Psoas muscle (tissue), 8 donors: Measurements from ENCODE around the gene DCAF5. TPM values are rescaled to one million over a fixed set of nuclear protein-coding genes. Genes with fewer than 3 reads are reported as not detected.
"Not testable (repeated sequence)": the region's sequence is repeated elsewhere in the genome, so short reads cannot be mapped to it uniquely, and the experiment has no call there.

Experiments
- ATAC-seq, 4 donors: fragments of 200-7000 bp; cut with Tn5 transposase; one replicate each; pipeline ENCODE4 v1.9.1; 2020; ENCODE audit warnings: moderate library complexity in 3 of 4, mild to moderate bottlenecking in 2 of 4
- DNase-seq, 2 donors: peaks; one replicate each; pipeline ENCODE4 v3.0.0-alpha.2; 2020
- H3K27ac ChIP-seq: fragments of 200-600 bp; one replicate; pipeline ENCODE4 v1.8.0; 2022
- H3K27me3 ChIP-seq, 3 donors: fragments of 200-600 bp in 1 of 3; one replicate each; pipeline versions ENCODE4 v1.6.1 to v1.8.0; 2013 to 2022; ENCODE audit warnings: low read length in 2 of 3, mild to moderate bottlenecking in 2 of 3, moderate library complexity in 1 of 3; ENCODE audit not compliant: insufficient read depth in 3 of 3
- H3K36me3 ChIP-seq, 2 donors: fragments of 200-600 bp in 1 of 2; one replicate each; pipeline versions ENCODE4 v1.6.1 to v1.8.0; 2013 to 2022; ENCODE audit warnings: low read depth in 1 of 2, mild to moderate bottlenecking in 1 of 2, moderate library complexity in 1 of 2; ENCODE audit not compliant: insufficient read depth in 1 of 2
- H3K4me1 ChIP-seq: fragments of 200-600 bp; one replicate; pipeline ENCODE4 v1.8.0; 2022
- H3K4me3 ChIP-seq: fragments of 200-600 bp; one replicate; pipeline ENCODE4 v1.8.0; 2022; ENCODE audit warnings: mild to moderate bottlenecking
- H3K9me3 ChIP-seq: fragments of 200-600 bp; one replicate; pipeline ENCODE4 v1.8.0; 2022
- CTCF ChIP-seq: fragments of 200-600 bp; IDR thresholded peaks from one replicate; pipeline ENCODE4 v1.8.0; 2022; ENCODE audit warnings: antibody characterized with exemption
- WGBS, 3 donors: extraction: QIAGEN DNeasy Blood & Tissue Kit; methylation state at CpG; one replicate each; pipeline versions ENCODE4 v1.1.6 to v1.1.7; 2013; 5-methylcytosine and 5-hydroxymethylcytosine counted together
- intact Hi-C, 2 donors: fragments of 100-400 bp; cut with DNase I; formaldehyde crosslinking; loops; one replicate each; pipeline versions ENCODE4 v1.11.0 to v1.14.2; 2022
- polyA plus RNA-seq, 3 donors: library from polyadenylated mRNA; stranded (reverse); fragments of 200-250 nt; gene quantifications; one replicate each; pipeline ENCODE4 v1.2.3, GENCODE V29; 2013
- total RNA-seq, 4 donors: library from RNA; stranded (reverse); fragmentation: NEBNext Ultra II Directional in 2 of 4; extraction: Animal tissue kit (Norgen Biotek cat#: 25700) in 2 of 4; gene quantifications; one replicate each; pipeline versions ENCODE4 v1.2.1 to v1.2.4, GENCODE V29; 2021 to 2023
- donor health status: healthy with polysubstance abuse.
- donor health status: DM: no; HTN: no; CAD: no; lungs with moderate emphysema.
- donor health status: Bipolar disorder and iron deficiency.
- donor health status: healthy.
- donor health status: DM: yes; HTN: yes; CAD: no.
- donor health status: DM: no; HTN: no; CAD: no.
- donor health status: DM: no; HTN: no; CAD: no.
- donor health status: DM: yes; HTN: yes; CAD: no.

DCAF5 gene
- total and polyA plus RNA-seq, 7 donors, result 9.1 to 86.3 (median 74.7) TPM

- intact Hi-C loops, result no loop called here
- ATAC-seq, result no peak
- WGBS, 3 donors, result 87 to 92% (median 89%) methylated on average over 2 of the region's 2 CpGs
- DNase-seq, result no peak
- Histone ChIP-seq H3K4me1 (no peaks in the 10 kb centered on the region), H3K27me3 (no peaks in the 10 kb centered on the region), H3K36me3 (no peaks in the 10 kb centered on the region), H3K27ac (no peak overlapping the region), H3K9me3 (no peaks in the 10 kb centered on the region), H3K4me3 (no peak overlapping the region)
- TF ChIP-seq CTCF, result no peak
Observed at GRCh38 chr14:69171569-69171968, 18.6 kb upstream of the DCAF5 start.

- no peaks in the 10 kb centered on the region for H3K4me1 ChIP-seq
- H3K4me3 ChIP-seq, result no peak overlapping the region
- no peak for ATAC-seq
- no peaks in the 10 kb centered on the region for H3K36me3 ChIP-seq
- H3K27me3 ChIP-seq, result no peaks in the 10 kb centered on the region
- TF ChIP-seq CTCF, result no peak
- H3K9me3 ChIP-seq, result no peaks in the 10 kb centered on the region
- 85 to 95% (median 90%) methylated on average over 1 of the region's 1 CpG for WGBS, 3 donors
- intact Hi-C loops, result no loop called here
- H3K27ac ChIP-seq, result no peak overlapping the region
- no peak for DNase-seq
Observed at GRCh38 chr14:69170839-69171238, 17.9 kb upstream of the DCAF5 start.

GRCh38 chr14:69165787-69166186 lies 12.9 kb upstream of the DCAF5 start:
- intact Hi-C loops, H3K4me3 ChIP-seq, H3K27me3 ChIP-seq, H3K27ac ChIP-seq, DNase-seq, H3K9me3 ChIP-seq, H3K4me1 ChIP-seq, ATAC-seq, H3K36me3 ChIP-seq: not testable (repeated sequence)
- WGBS, 3 donors, result 81 to 89% (median 88%) methylated on average over 2 of the region's 2 CpGs

- Histone ChIP-seq H3K4me3 (no peak overlapping the region), H3K27me3 (no peaks in the 10 kb centered on the region), H3K4me1 (no peaks in the 10 kb centered on the region), H3K9me3 (peaks cover 3% of the 10 kb centered on the region), H3K27ac (no peak overlapping the region), H3K36me3 (no peaks in the 10 kb centered on the region)
- WGBS, 3 donors, result 78 to 88% (median 81%) methylated on average over 1 of the region's 1 CpG
- TF ChIP-seq CTCF, result no peak
- ATAC-seq (no peak), DNase-seq (no peak)
- intact Hi-C loops, result no loop called here
Observed at GRCh38 chr14:69161590-69161989, 8.7 kb upstream of the DCAF5 start.

GRCh38 chr14:69156224-69156623 lies 3.3 kb upstream of the DCAF5 start:
- intact Hi-C loops, result loop anchor here in 1 of 2 donors (10.0 kb wide), 1 partner anchor 239 kb away; the partner anchor contains the start of genes ERH and SLC39A9
- TF ChIP-seq CTCF, result no peak
- ATAC-seq (no peak), DNase-seq (no peak)
- Histone ChIP-seq H3K27me3 (no peaks in the 10 kb centered on the region), H3K27ac (no peak overlapping the region), H3K9me3 (no peaks in the 10 kb centered on the region), H3K4me3 (no peak overlapping the region), H3K4me1 (no peaks in the 10 kb centered on the region), H3K36me3 (no peaks in the 10 kb centered on the region)
